K562 (cell line): ENCODE results near the gene EFEMP2. TPM values are rescaled to one million over a fixed set of nuclear protein-coding genes. Genes with fewer than 3 reads are reported as not detected.

Source experiments
- ATAC-seq: fragments of 200-7000 bp; cut with Tn5 transposase; 3 replicates; pipeline ENCODE4 v1.9.1; 2020; ENCODE audit warnings: moderate library complexity
- BruUV-seq: library from RNA; stranded (reverse); fragments of 400-500 nt; replicated peaks from 2 replicates; lab custom pipeline; 2021; lab: Mats Ljungman, UMichigan
- CTCF ChIA-PET: fragments of 300-600 bp; formaldehyde crosslinking; extraction: SDS; loops from one replicate; lab custom pipeline; 2021; ENCODE audit warnings: low intra/inter-chr PET ratio; lab: Yijun Ruan, JAX
- POLR2A ChIA-PET: fragments of 300-600, 350-650 bp; sonication (Branson Sonifier 250); formaldehyde crosslinking; extraction: SDS; loops from one replicate; lab custom pipeline; 2021; ENCODE audit warnings: antibody characterized with exemption, inconsistent platforms; lab: Yijun Ruan, JAX
- DNase-seq, 4 experiments: peaks; one replicate each; pipeline versions ENCODE4 v3.0.0 to v3.0.0-alpha.2; 2011 to 2018; ENCODE audit warnings: low spot score in 3 of 4, mixed read lengths in 3 of 4; ENCODE audit errors: extremely low read depth in 1 of 4
- FAIRE-seq: peaks from 2 replicates; lab custom pipeline; 2011; peaks lifted over from hg19 to GRCh38; lab: Jason Lieb, UNC
- H2AFZ ChIP-seq: 2 replicates; pipeline ENCODE4 v1.6.0; 2011; ENCODE audit warnings: low read depth, low read length, control low read depth, inconsistent platforms
- H3K27ac ChIP-seq: fragments of 200-600 bp; 3 replicates; pipeline ENCODE4 v1.8.0; 2011; ENCODE audit warnings: low read depth, mild to moderate bottlenecking, control low read depth, inconsistent platforms, low read length, moderate library complexity, mixed read lengths; ENCODE audit errors: extremely low read depth
- H3K27me3 ChIP-seq, 2 experiments: fragments of 300-600 bp in 1 of 2; 2 replicates in 1 of 2; 3 replicates in 1 of 2; pipeline versions ENCODE4 v1.6.0 to v1.8.0; 2011; ENCODE audit warnings: inconsistent platforms in 2 of 2, low read length in 2 of 2, mild to moderate bottlenecking in 1 of 2, mixed read lengths in 1 of 2, moderate library complexity in 1 of 2; ENCODE audit not compliant: control insufficient read depth in 2 of 2, insufficient read depth in 2 of 2
- H3K36me3 ChIP-seq: fragments of 300-600 bp; 3 replicates; pipeline ENCODE4 v1.8.0; 2011; ENCODE audit warnings: mild to moderate bottlenecking, low read length, inconsistent platforms; ENCODE audit not compliant: control insufficient read depth, insufficient read depth
- H3K4me1 ChIP-seq, 2 experiments: fragments of 200-600 bp in 1 of 2; replicated peaks in 1 of 2; 2 replicates in 1 of 2; 3 replicates in 1 of 2; pipeline versions ENCODE4 v1.5.1 to v1.8.0; 2011; ENCODE audit warnings: inconsistent platforms in 2 of 2, low read length in 2 of 2, mild to moderate bottlenecking in 1 of 2, mixed read lengths in 1 of 2, moderate library complexity in 1 of 2; ENCODE audit not compliant: control insufficient read depth in 2 of 2, insufficient read depth in 2 of 2
- H3K4me2 ChIP-seq: 2 replicates; pipeline ENCODE4 v1.6.1; 2011; ENCODE audit warnings: low read length, control low read depth, inconsistent platforms, mixed read lengths; ENCODE audit not compliant: insufficient read depth
- H3K4me3 ChIP-seq: fragments of 200-600 bp; sonication (generic), shearing (Covaris generic); 2 replicates; pipeline ENCODE4 v1.5.1; 2016; ENCODE audit warnings: control low read depth, inconsistent platforms
- H3K79me2 ChIP-seq: fragments of 200-600 bp; 3 replicates; pipeline ENCODE4 v1.8.0; 2011; ENCODE audit warnings: low read length, inconsistent platforms; ENCODE audit not compliant: control insufficient read depth, insufficient read depth
- H3K9ac ChIP-seq, 2 experiments: 2 replicates each; pipeline versions ENCODE4 v1.6.0 to v1.6.1; 2011; ENCODE audit warnings: low read depth in 2 of 2, low read length in 2 of 2, control low read depth in 1 of 2, inconsistent platforms in 1 of 2, mild to moderate bottlenecking in 1 of 2, mixed read lengths in 1 of 2; ENCODE audit not compliant: insufficient read depth in 1 of 2
- H3K9me1 ChIP-seq: one replicate; pipeline ENCODE4 v1.6.0; 2011; ENCODE audit warnings: inconsistent platforms, mild to moderate bottlenecking, low read length, moderate library complexity; ENCODE audit not compliant: control insufficient read depth, insufficient read depth
- H3K9me3 ChIP-seq: replicated peaks from 2 replicates; pipeline ENCODE4 v1.5.1; 2011; ENCODE audit warnings: low read depth, low read length, inconsistent platforms; ENCODE audit not compliant: control insufficient read depth, insufficient read depth
- H4K20me1 ChIP-seq: replicated peaks from 2 replicates; pipeline ENCODE4 v1.6.1; 2011; ENCODE audit warnings: low read length, inconsistent platforms, mixed read lengths; ENCODE audit not compliant: control insufficient read depth, insufficient read depth
- CBFA2T2 ChIP-seq: fragments of 450-650 bp; conservative IDR thresholded peaks from 2 replicates; pipeline ENCODE4 v1.6.1; 2017; ENCODE audit warnings: mild to moderate bottlenecking
- THRAP3 ChIP-seq: fragments of 450-650 bp; IDR thresholded peaks from 2 replicates; pipeline ENCODE4 v1.6.1; 2016; ENCODE audit warnings: mild to moderate bottlenecking, inconsistent platforms, borderline replicate concordance
- WGBS: fragments of 100-300 bp; shearing (Covaris generic); methylation state at CpG from one replicate; pipeline ENCODE4 v1.1.6; 2016; ENCODE audit warnings: low coverage, mixed read lengths; ENCODE audit not compliant: insufficient coverage; ENCODE audit errors: missing lambda C conversion rate; 5-methylcytosine and 5-hydroxymethylcytosine counted together
- in situ Hi-C: fragments of 300-500 bp; cut with MboI; formaldehyde crosslinking; loops from 4 replicates; pipeline ENCODE4 v1.15.0; 2018; ENCODE audit warnings: inconsistent platforms, mixed read lengths
- intact Hi-C: fragments of 100-400 bp; cut with micrococcal nuclease; formaldehyde crosslinking; loops from 2 replicates; pipeline ENCODE4 v1.14.2; 2022
- polyA plus RNA-seq, 8 experiments: library from polyadenylated mRNA; depleted of rRNA in 4 of 8; stranded (reverse) in 5 of 8; unstranded in 3 of 8; fragments of >200 nt; fragmentation: Nextera tagmentation in 2 of 8; fragmentation: Illumina TruSeq in 1 of 8; extraction: Ambion mirVana in 2 of 8; extraction: Trizol in 1 of 8; gene quantifications; 2 replicates each; pipeline versions ENCODE4 v1.2.1 to v1.2.3, GENCODE V29; 2011 to 2014; ENCODE audit warnings: inconsistent platforms in 1 of 8, missing spikeins in 1 of 8
- total RNA-seq, 7 experiments: library from RNA; depleted of rRNA in 6 of 7; stranded (reverse); fragments of >200 nt in 6 of 7; fragmentation: Illumina TruSeq in 2 of 7; extraction: Trizol in 2 of 7; gene quantifications; 2 replicates each; pipeline versions ENCODE4 v1.2.1 to v1.2.3, GENCODE V29; 2011 to 2021; ENCODE audit warnings: low replicate concordance in 1 of 7
- TF ChIP-seq, protein P1 (sequence below), 2 experiments: fragments of 450-650 bp; formaldehyde crosslinking in 1 of 2; IDR thresholded peaks; 2 replicates each; pipeline versions ENCODE4 v1.4.0 to v1.6.1; 2014 to 2020; ENCODE audit warnings: mild to moderate bottlenecking in 2 of 2, borderline replicate concordance in 1 of 2, low read depth in 1 of 2

EFEMP2 gene
- total and polyA plus RNA-seq, 9 of the 15 experiments (the other 6 are each of a cell fraction or from before 2014, with no cell fraction given): 0.07 to 2.9 (median 0.69) TPM; not detected in 1

GRCh38 chr11:65883786-65884715, 11.5 kb upstream of the EFEMP2 start (continued):
- TF ChIP-seq CBFA2T2 (no peak), THRAP3 (no peak)

DNA sequence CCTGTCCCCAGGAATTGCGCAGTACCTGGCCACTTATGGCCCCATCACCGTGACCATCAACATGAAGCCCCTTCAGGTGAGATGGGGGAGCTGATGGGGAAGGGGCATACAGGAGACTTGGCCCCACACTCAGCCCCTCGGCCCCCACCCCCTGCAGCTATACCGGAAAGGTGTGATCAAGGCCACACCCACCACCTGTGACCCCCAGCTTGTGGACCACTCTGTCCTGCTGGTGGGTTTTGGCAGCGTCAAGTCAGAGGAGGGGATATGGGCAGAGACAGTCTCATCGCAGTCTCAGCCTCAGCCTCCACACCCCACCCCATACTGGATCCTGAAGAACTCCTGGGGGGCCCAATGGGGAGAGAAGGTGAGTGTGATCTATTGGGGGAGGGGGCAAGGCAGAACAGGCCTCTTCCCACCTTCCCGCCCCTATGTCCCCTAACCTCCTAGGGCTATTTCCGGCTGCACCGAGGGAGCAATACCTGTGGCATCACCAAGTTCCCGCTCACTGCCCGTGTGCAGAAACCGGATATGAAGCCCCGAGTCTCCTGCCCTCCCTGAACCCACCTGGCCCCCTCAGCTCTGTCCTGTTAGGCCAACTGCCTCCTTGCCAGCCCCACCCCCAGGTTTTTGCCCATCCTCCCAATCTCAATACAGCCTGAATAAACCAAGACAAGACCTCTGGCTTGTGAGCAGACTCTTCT, 10.6 kb upstream of the EFEMP2 start:
- intact Hi-C loops: no loop called here
- no peak for DNase-seq
- peaks cover 50% of the 10 kb centered on the region for H3K36me3 ChIP-seq
- peaks cover 8 to 38% of the 10 kb centered on the region in 2 experiments; a peak in 3 of 5 replicates for H3K4me1 ChIP-seq
- H2AFZ ChIP-seq: no peak overlapping the region
- H3K79me2 ChIP-seq: peaks cover 12% of the 10 kb centered on the region
- no peak overlapping the region for H3K27ac ChIP-seq
- no peaks in the 10 kb centered on the region for H3K9me3 ChIP-seq
- no TSS peak for BruUV-seq
- POLR2A ChIA-PET: interaction anchor here (0.6 to 14.4 kb wide), 5 partner anchors 9 to 65 kb away, joined by 3 to 147 read pairs (median 13); partner anchors contain the start of genes CFL1 and MUS81
- no peak overlapping the region for H3K4me3 ChIP-seq
- H3K4me2 ChIP-seq: no peak overlapping the region
- ATAC-seq: no peak
- CTCF ChIA-PET: interaction anchor here (1.6 to 2.7 kb wide), 2 partner anchors 105 to 177 kb away, joined by 4 to 24 read pairs; no protein-coding TSS in a partner anchor
- no peak overlapping the region for H3K9ac ChIP-seq
- WGBS: 87% methylated on average over 12 of the region's 13 CpGs
- H4K20me1 ChIP-seq: peaks cover 3% of the 10 kb centered on the region; the same call in 1 of the 2 replicates
- H3K27me3 ChIP-seq: no peaks in the 10 kb centered on the region
- no peaks in the 10 kb centered on the region for H3K9me1 ChIP-seq
- in situ Hi-C loops: loop anchor here (5.0 kb wide), 1 partner anchor 104 kb away; no protein-coding TSS in a partner anchor
- no peak for FAIRE-seq
- TF ChIP-seq, protein P1, sequence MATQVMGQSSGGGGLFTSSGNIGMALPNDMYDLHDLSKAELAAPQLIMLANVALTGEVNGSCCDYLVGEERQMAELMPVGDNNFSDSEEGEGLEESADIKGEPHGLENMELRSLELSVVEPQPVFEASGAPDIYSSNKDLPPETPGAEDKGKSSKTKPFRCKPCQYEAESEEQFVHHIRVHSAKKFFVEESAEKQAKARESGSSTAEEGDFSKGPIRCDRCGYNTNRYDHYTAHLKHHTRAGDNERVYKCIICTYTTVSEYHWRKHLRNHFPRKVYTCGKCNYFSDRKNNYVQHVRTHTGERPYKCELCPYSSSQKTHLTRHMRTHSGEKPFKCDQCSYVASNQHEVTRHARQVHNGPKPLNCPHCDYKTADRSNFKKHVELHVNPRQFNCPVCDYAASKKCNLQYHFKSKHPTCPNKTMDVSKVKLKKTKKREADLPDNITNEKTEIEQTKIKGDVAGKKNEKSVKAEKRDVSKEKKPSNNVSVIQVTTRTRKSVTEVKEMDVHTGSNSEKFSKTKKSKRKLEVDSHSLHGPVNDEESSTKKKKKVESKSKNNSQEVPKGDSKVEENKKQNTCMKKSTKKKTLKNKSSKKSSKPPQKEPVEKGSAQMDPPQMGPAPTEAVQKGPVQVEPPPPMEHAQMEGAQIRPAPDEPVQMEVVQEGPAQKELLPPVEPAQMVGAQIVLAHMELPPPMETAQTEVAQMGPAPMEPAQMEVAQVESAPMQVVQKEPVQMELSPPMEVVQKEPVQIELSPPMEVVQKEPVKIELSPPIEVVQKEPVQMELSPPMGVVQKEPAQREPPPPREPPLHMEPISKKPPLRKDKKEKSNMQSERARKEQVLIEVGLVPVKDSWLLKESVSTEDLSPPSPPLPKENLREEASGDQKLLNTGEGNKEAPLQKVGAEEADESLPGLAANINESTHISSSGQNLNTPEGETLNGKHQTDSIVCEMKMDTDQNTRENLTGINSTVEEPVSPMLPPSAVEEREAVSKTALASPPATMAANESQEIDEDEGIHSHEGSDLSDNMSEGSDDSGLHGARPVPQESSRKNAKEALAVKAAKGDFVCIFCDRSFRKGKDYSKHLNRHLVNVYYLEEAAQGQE (IDR thresholded peaks at IDR 0.05; ENCODE audit: borderline replicate concordance): no peak
- TF ChIP-seq, protein P1 (CRISPR knock-in tag; IDR thresholded peaks at IDR 0.05; ENCODE audit: low read depth): no peak
